ENCODE data around the gene ARF1.

The ARF1 gene

GRCh38 chr1:228082214-228082917 is at the start of gene ARF1:
Gene ARF1 (plus strand): TSS chr1:228082708. CDS start chr1:228097115, 14,407 bp downstream.
- peak; percentile 92 for DNase-seq

DNA sequence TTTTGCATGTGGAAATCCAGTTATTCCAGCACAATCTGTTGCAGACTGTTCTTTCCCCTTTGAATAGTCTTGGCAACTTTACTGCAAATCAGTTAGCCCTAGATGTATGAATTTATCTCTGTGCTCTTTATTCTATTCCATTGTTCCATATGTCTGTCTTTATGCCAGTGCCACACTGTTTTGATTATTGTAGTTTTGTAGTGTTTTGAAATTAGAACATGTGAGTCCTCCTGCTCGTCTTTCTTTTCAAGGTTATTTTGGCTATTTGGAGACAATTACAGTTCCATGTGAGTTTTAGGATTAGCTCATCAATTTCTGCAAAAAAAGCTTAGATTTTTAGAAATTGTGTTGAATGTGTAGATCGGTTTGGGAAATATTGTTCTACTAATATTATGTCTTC is 49.1 kb upstream of the ARF1 start:
- DNase-seq: no peak

DNA sequence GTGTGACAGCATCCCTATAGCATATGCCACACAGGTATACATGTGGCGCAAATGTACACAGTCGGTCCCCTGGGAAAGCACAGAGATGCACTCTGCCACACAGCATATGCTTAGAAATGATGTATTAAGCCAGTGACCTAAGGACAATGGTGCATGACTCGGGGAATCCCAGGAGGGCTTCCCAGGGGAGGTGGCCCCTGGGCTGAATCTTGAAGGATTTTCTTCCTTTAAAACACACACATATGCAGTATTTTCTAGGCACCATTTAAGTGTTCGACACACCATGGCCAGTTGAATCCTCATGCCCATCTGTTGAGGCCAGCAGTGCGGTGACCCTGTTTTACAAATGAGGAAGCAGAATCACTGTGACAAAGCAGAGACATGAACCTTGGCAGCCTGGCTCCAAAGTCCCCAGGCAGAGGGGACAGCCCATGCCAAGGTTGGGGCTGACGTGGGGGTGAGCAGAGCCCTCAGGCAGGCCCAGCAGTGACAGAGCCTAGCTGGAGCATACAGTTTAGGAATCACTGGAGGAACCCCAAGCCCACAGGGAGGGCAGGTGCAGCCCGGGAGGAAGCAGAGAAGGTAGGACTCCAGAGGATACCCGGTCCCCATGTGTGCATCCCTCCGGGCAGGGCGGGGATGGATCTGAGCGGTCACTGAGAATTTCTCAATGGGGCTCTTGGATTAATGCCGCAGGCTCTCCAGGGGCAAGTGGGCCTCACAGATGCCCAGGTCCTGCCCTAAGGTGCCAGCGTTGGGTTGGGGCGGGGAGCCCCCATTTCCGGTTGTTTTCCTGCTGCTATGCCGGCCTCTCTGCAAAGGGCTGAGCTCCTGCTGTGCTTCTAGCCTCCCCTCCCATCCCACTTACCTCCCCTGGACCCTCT is 47.3 kb upstream of the ARF1 start:
- DNase-seq: no peak

GRCh38 chr1:228035844-228036243 is 46.7 kb upstream of the ARF1 start:
- no peak for DNase-seq

GRCh38 chr1:228036701-228037231 is 45.7 kb upstream of the ARF1 start:
- no peak for DNase-seq

DNA sequence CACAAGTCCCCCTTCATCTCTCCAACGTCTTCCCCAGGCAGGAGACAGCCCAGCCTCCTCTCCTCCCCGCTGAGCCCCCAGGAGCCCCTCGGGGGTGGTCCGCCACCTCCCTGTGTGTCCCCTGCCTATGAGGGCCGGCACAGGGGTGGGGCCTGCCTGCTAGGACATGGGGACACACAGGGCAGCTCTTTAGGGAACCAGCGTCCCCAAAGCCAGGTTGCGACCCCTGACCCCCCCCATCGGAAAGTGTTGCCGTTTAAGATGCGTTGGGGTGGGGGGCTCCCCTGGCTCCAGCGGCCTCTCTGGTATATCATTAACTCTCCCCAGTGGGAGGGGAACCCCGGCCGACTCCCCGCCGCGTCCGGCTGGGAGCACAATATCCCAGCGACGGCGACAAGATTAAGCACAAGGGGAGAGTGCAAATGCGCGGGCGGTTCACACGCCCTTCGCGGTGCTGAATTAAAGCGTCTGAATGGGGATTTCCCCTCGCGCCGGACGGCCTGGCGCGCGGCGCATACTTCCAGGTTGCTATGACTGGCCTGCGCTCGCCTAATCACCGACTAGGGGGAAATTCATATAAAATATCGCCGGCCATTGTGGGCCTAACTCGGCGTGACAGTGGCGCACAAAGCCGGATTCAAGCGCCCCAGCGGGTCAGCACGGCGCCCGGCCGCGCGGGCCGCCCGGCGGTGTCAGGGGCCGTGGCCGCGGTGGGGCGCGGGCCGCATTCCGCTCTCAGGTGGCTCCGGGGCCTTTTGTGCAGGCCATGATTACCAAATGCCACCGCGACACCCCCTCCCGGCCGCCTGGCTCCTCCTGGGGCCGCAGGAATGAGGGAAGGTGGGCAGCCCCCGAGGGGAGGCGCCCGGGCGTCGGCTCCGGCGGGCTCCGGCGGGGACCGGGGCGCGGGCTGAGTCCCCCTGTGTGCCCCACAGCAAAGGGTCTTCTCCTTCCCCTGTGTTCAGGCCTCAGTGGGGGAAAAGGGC is 44.8 kb upstream of the ARF1 start:
- DNase-seq: peak; percentile 72

- no peak for DNase-seq
Measured at GRCh38 chr1:228038387-228039005, 44.0 kb upstream of the ARF1 start.

GRCh38 chr1:228039006-228039903 is 43.3 kb upstream of the ARF1 start:
- DNase-seq: no peak

DNA sequence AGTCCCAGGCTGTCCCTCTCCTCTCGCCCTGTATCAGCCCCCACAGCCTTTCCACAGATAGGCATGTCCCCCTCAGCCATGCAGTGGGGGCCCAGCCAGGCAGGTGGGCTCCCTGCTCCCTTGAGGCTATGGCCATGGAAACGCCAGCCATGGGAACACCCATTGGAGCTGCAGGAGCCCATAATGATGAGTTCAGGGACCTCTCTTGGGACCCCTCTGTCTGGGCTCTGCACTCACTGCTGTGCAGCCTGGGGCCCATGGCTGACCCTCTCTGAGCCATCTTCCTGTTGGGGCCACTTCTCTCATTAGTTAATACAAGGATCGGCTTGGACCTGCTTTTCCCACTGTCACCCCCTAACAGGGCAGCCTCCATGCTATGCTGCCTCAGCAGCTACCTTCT is 42.5 kb upstream of the ARF1 start:
- no peak for DNase-seq

GRCh38 chr1:228041316-228041715 is 41.2 kb upstream of the ARF1 start:
- DNase-seq: no peak

DNA sequence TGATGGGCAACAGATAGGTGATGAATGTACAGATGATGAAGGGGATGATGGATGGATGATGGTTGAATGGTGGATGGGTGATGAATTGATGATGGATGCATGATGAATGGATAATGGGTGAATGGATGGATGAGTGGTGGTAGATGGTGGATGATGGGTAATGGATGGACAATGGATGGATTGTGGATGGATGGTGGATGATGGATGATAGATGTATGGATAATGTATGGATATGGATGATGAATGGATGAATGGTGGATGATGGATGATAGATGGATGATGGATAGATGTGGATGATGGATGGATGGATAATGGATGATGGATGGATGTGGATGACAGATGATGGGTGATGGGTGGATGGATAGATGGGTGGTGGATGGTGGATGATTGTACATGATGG is 40.0 kb upstream of the ARF1 start:
- no peak for DNase-seq

DNA sequence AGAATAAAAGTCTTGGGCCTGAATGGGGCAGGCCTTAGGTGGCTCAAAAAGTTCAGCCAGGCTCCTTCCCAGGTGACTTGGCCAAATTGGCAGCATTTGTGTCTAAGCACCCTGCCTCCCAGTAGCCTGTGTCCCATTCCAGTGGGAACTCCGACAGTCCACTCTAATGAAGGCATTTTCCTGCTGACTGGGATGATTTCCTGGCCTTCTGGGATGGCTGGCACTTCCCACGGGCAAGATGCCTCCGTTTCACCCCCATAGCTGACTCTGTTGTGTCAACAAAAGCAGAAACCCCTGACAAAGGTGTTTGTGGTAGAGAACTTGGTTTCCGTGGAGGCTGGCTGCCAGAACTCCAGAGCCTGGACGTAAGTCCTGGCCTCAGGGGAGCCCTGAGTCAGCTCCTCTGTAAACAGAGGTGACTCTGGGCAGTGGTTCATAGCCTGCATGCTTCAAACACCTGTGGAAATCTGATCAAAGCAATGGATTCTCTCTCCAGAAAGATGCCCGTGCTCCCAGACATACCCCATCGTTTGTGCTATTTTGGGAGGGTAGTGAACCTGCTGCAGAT is 39.1 kb upstream of the ARF1 start:
- no peak for DNase-seq

DNA sequence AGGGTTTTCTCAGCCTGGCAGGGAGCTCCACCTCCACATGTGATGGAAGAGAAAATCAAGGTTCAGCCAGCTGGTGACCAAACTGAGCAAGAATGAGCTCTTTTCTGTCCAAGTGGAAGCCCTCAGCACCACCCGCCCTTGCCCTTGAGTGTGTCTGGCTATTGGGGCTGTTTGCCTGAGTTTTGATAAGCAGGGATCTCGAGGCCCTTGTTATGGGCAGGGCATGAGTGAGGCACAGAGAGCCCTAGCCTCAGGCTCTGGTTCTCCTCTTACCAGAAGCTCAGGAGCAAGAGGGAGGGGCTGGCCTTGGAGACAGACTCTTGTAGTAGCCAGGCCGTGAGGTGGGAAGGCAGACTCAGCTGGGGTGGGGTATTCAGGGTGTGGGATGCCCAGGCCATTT is 37.5 kb upstream of the ARF1 start:
- DNase-seq: no peak

- DNase-seq: no peak
Measured at GRCh38 chr1:228045405-228045804, 37.1 kb upstream of the ARF1 start.

GRCh38 chr1:228045871-228046270 is 36.6 kb upstream of the ARF1 start:
- no peak for DNase-seq

- no peak for DNase-seq
Measured at GRCh38 chr1:228046421-228047182, 35.9 kb upstream of the ARF1 start.

GRCh38 chr1:228047183-228047466 is 35.4 kb upstream of the ARF1 start:
- no peak for DNase-seq

DNA sequence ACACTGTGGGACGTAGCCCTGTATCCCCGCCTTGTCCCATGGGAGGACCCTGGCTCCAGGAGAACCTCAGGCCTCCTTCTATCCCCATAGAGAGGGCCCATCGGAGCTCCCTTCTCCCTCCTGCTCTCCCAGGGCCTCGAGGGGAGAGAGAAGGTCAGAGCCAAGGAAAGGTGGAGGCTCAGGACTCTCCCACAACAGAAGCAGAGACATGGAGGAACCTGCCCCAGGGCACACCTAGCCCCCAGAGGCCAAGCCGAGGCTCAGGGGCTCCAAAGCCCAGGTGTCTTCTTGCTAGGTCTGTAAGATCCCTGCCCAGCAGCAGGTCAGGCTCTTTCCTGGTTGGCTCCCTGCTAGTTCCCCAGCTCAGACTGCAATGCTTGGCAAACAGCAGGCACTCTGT is 34.4 kb upstream of the ARF1 start:
- no peak for DNase-seq

GRCh38 chr1:228048659-228049298 is 33.7 kb upstream of the ARF1 start:
- DNase-seq: no peak

Measured in stimulated activated CD4-positive, alpha-beta T cell treated with anti-CD3 and anti-CD28 coated beads, Interleukin-15, amount 100 ng/mL, for 24 hours (primary cell).